H1 (cell line): ENCODE measurements around the gene NAA16.

ENCODE experiments used
- CTCF ChIP-seq, 3 experiments: IDR thresholded peaks; 1 replicate in 2 of 3; 2 replicates in 1 of 3; pipeline versions ENCODE4 v1.5.1 to v1.6.1; 2011; ENCODE audit warnings: low read length in 3 of 3, mild to moderate bottlenecking in 3 of 3, inconsistent platforms in 2 of 3, low read depth in 1 of 3, moderate library complexity in 1 of 3; ENCODE audit not compliant: insufficient read depth in 1 of 3; ENCODE audit errors: control extremely low read depth in 1 of 3
- EP300 ChIP-seq, 2 experiments: IDR thresholded peaks; 1 replicate in 1 of 2; 2 replicates in 1 of 2; pipeline ENCODE4 v1.6.1; 2011 to 2012; ENCODE audit warnings: low read depth in 2 of 2, low read length in 2 of 2, mild to moderate bottlenecking in 2 of 2, borderline replicate concordance in 1 of 2, inconsistent platforms in 1 of 2, moderate library complexity in 1 of 2
- MAFK ChIP-seq: IDR thresholded peaks from 2 replicates; pipeline ENCODE4 v1.6.1; 2012; ENCODE audit warnings: low read depth, mild to moderate bottlenecking, improper control_type of control experiment, low read length
- MAX ChIP-seq: IDR thresholded peaks from 2 replicates; pipeline ENCODE4 v1.6.1; 2012; ENCODE audit warnings: inconsistent platforms
- POLR2A ChIP-seq, 2 experiments: IDR thresholded peaks; 1 replicate in 1 of 2; 2 replicates in 1 of 2; pipeline ENCODE4 v1.6.1; 2011; ENCODE audit warnings: low read depth in 2 of 2, low read length in 2 of 2, mild to moderate bottlenecking in 2 of 2; ENCODE audit errors: control extremely low read depth in 1 of 2
- POLR2AphosphoS5 ChIP-seq: IDR thresholded peaks from 2 replicates; pipeline ENCODE4 v1.6.1; 2011; ENCODE audit warnings: low read depth, low read length
- RAD21 ChIP-seq, 2 experiments: IDR thresholded peaks in 1 of 2; conservative IDR thresholded peaks in 1 of 2; 2 replicates each; pipeline ENCODE4 v1.6.1; 2011; ENCODE audit warnings: low read depth in 2 of 2, low read length in 2 of 2, improper control_type of control experiment in 1 of 2, inconsistent platforms in 1 of 2, mild to moderate bottlenecking in 1 of 2, moderate library complexity in 1 of 2
- RFX5 ChIP-seq: IDR thresholded peaks from 2 replicates; pipeline ENCODE4 v1.6.1; 2011; ENCODE audit warnings: low read depth, low read length, improper control_type of control experiment, borderline replicate concordance
- SIN3A ChIP-seq, 2 experiments: IDR thresholded peaks in 1 of 2; conservative IDR thresholded peaks in 1 of 2; 2 replicates each; pipeline ENCODE4 v1.6.1; 2011 to 2012; ENCODE audit warnings: low read length in 2 of 2, improper control_type of control experiment in 1 of 2, low read depth in 1 of 2, mild to moderate bottlenecking in 1 of 2

- TF ChIP-seq EP300 (IDR thresholded peaks at IDR 0.05; ENCODE audit: borderline replicate concordance in 1 of 2, low read depth in 2 of 2, low read length in 2 of 2) (no peak), MAFK (no peak), CTCF (IDR thresholded peaks at IDR 0.05; ENCODE audit: control extremely low read depth in 1 of 3, insufficient read depth in 1 of 3, low read depth in 1 of 3, low read length in 3 of 3) (no peak), MAX (no peak), SIN3A (conservative IDR thresholded peaks at IDR 0.05 in 1 of 2, IDR thresholded peaks at IDR 0.05 in 1 of 2; ENCODE audit: low read depth in 1 of 2, low read length in 2 of 2) (no peak), RAD21 (IDR thresholded peaks at IDR 0.05 in 1 of 2, conservative IDR thresholded peaks at IDR 0.05 in 1 of 2; ENCODE audit: low read depth in 2 of 2, low read length in 2 of 2) (no peak), RFX5 (no peak), POLR2A (IDR thresholded peaks at IDR 0.05; ENCODE audit: control extremely low read depth in 1 of 2, low read depth in 2 of 2, low read length in 2 of 2) (no peak), POLR2AphosphoS5 (no peak)
Measured at GRCh38 chr13:41370736-41371135, 59.7 kb downstream of the NAA16 start.
